Measurements from ENCODE around the gene KRT80. TPM values are rescaled to one million over a fixed set of nuclear protein-coding genes. Genes with fewer than 3 reads are reported as not detected.
A peak's percentile ranks its signal among the peaks of the same experiment; 100 is the strongest.

The KRT80 gene
- total RNA-seq, 1 experiment from 2014 or later, result 8.8 TPM

DNA sequence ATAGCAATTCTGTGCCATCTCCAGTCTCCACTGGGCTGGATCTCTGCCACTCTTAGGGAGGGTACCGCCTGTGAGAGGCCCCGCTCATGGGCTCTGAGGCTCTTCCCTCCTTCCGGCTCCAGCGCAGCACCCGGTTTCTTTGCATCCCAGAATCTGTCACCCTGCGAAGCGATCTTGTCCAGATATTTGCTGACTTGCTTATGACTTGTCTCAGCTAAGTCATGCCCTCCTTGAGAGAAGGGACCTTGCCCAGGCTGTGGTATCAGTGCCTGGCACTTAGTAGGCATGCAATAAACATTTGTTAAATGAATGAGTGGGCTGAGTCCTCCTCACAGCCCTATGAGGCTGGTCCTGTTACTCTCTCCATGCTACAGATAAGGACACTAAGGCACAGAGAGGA, 13.4 kb downstream of the KRT80 start:
- H3K27ac ChIP-seq (ENCODE audit: low read depth, low read length), result no peak overlapping the region

More for the DNA sequence above, 13.4 kb downstream of the KRT80 start:
- peaks cover 35 to 60% of the 10 kb centered on the region in 2 experiments for H3K4me1 ChIP-seq (ENCODE audit: control insufficient read depth in 1 of 2, insufficient read depth in 2 of 2, low read length in 2 of 2)
- CTCF ChIA-PET, result no interaction called here
- H3K36me3 ChIP-seq (ENCODE audit: control insufficient read depth in 1 of 2, insufficient read depth in 2 of 2, low read length in 2 of 2), result no peaks in the 10 kb centered on the region
- intact Hi-C loops (cut with micrococcal nuclease), result no loop called here
- H4K20me1 ChIP-seq (ENCODE audit: insufficient read depth), result no peaks in the 10 kb centered on the region
- no peak for ATAC-seq
- no peak overlapping the region for H3K4me3 ChIP-seq (replicated peaks in 1 of 2; ENCODE audit: low read depth in 1 of 2, low read length in 2 of 2)
- no peak for DNase-seq (ENCODE audit: low read depth, low spot score)
- RAD21 ChIA-PET (ENCODE audit: low non-redundant PET in 1 of 2, low total read pairs in 2 of 2, uncharacterized antibody in 2 of 2, unreplicated experiment in 2 of 2), result no interaction called here
- BruUV-seq (replicated peaks), result no TSS peak
- peak overlapping the region; percentile 3; the same call in 1 of the 2 replicates for H3K4me2 ChIP-seq (ENCODE audit: low read length)
- TF ChIP-seq ZFX (IDR thresholded peaks at IDR 0.05) (no peak), POLR2AphosphoS5 (IDR thresholded peaks at IDR 0.05; ENCODE audit: low read depth, low read length) (no peak), TCF7L2 (IDR thresholded peaks at IDR 0.05; ENCODE audit: borderline replicate concordance, extremely low read depth, insufficient read depth, insufficient read length) (no peak), ELF1 (IDR thresholded peaks at IDR 0.05; ENCODE audit: borderline replicate concordance, low read depth) (no peak), CEBPB (IDR thresholded peaks at IDR 0.05; ENCODE audit: low read depth) (no peak), EGR1 (IDR thresholded peaks at IDR 0.05; ENCODE audit: low read depth) (no peak), SRF (IDR thresholded peaks at IDR 0.05; ENCODE audit: low read depth) (no peak), JUND (IDR thresholded peaks at IDR 0.05) (no peak), YY1 (IDR thresholded peaks at IDR 0.05; ENCODE audit: extremely low read depth, insufficient replicate concordance, low read depth, low read length) (no peak), CBX3 (IDR thresholded peaks at IDR 0.05; ENCODE audit: low read depth) (no peak), RAD21 (IDR thresholded peaks at IDR 0.05; ENCODE audit: low read depth) (no peak), ZNF274 (IDR thresholded peaks at IDR 0.05; ENCODE audit: low read depth, low read length) (no peak), POLR2A (IDR thresholded peaks at IDR 0.05; ENCODE audit: borderline replicate concordance, extremely low read depth, insufficient read depth, insufficient read length) (no peak), FOSL1 (IDR thresholded peaks at IDR 0.05; ENCODE audit: low read depth) (no peak), EZH2 (IDR thresholded peaks at IDR 0.05) (no peak)
- TF ChIP-seq, protein P1, sequence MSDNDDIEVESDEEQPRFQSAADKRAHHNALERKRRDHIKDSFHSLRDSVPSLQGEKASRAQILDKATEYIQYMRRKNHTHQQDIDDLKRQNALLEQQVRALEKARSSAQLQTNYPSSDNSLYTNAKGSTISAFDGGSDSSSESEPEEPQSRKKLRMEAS (IDR thresholded peaks at IDR 0.05), result no peak
- TF ChIP-seq, protein P2, sequence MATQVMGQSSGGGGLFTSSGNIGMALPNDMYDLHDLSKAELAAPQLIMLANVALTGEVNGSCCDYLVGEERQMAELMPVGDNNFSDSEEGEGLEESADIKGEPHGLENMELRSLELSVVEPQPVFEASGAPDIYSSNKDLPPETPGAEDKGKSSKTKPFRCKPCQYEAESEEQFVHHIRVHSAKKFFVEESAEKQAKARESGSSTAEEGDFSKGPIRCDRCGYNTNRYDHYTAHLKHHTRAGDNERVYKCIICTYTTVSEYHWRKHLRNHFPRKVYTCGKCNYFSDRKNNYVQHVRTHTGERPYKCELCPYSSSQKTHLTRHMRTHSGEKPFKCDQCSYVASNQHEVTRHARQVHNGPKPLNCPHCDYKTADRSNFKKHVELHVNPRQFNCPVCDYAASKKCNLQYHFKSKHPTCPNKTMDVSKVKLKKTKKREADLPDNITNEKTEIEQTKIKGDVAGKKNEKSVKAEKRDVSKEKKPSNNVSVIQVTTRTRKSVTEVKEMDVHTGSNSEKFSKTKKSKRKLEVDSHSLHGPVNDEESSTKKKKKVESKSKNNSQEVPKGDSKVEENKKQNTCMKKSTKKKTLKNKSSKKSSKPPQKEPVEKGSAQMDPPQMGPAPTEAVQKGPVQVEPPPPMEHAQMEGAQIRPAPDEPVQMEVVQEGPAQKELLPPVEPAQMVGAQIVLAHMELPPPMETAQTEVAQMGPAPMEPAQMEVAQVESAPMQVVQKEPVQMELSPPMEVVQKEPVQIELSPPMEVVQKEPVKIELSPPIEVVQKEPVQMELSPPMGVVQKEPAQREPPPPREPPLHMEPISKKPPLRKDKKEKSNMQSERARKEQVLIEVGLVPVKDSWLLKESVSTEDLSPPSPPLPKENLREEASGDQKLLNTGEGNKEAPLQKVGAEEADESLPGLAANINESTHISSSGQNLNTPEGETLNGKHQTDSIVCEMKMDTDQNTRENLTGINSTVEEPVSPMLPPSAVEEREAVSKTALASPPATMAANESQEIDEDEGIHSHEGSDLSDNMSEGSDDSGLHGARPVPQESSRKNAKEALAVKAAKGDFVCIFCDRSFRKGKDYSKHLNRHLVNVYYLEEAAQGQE (IDR thresholded peaks at IDR 0.05; ENCODE audit: low read depth), result no peak
- TF ChIP-seq, protein P3, sequence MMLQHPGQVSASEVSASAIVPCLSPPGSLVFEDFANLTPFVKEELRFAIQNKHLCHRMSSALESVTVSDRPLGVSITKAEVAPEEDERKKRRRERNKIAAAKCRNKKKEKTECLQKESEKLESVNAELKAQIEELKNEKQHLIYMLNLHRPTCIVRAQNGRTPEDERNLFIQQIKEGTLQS (IDR thresholded peaks at IDR 0.05), result no peak
- H3K9me3 ChIP-seq (ENCODE audit: control insufficient read depth in 1 of 2, insufficient read depth in 1 of 2, low read depth in 1 of 2, low read length in 2 of 2), result no peaks in the 10 kb centered on the region
- no peak overlapping the region for H2AFZ ChIP-seq (ENCODE audit: low read depth, low read length, poor library complexity, severe bottlenecking)
- H3K9me2 ChIP-seq (ENCODE audit: insufficient read depth), result no peaks in the 10 kb centered on the region
- POLR2A ChIA-PET, result interaction anchor here (0.7 kb wide), 1 partner anchor 14 kb away, joined by 3 read pairs; the partner anchor contains the start of gene KRT80
- H3K9ac ChIP-seq (ENCODE audit: low read length), result no peak overlapping the region
- no peaks in the 10 kb centered on the region for H3K27me3 ChIP-seq (ENCODE audit: insufficient read depth, low read length)
- no peaks in the 10 kb centered on the region for H3K79me2 ChIP-seq (ENCODE audit: insufficient read depth, low read length)
